GM19467 (cell line): ENCODE measurements around the gene WAS.
"Not testable (repeated sequence)": the region's sequence is repeated elsewhere in the genome, so short reads cannot be mapped to it uniquely, and the experiment has no call there.

Experiments used
- ATAC-seq: cut with Tn5 transposase; IDR thresholded peaks from one replicate; pipeline ENCODE4 v1.9.1; 2021; ENCODE audit warnings: mild to moderate bottlenecking, moderate library complexity; ENCODE audit not compliant: unreplicated experiment

WAS gene

GRCh38 chrX:48684134-48684533 lies 535 bp downstream of the WAS start:
- no peak for ATAC-seq

- ATAC-seq = no peak
Measured at GRCh38 chrX:48685416-48685815, 1.8 kb downstream of the WAS start.

- no peak for ATAC-seq
Measured at GRCh38 chrX:48688531-48689150, 5.0 kb downstream of the WAS start.

GRCh38 chrX:48689208-48689920 lies 5.8 kb downstream of the WAS start:
- ATAC-seq = no peak

- ATAC-seq = not testable (repeated sequence)
Measured at GRCh38 chrX:48691746-48692145, 8.1 kb downstream of the WAS start.

GRCh38 chrX:48694776-48695533 lies 11.4 kb downstream of the WAS start:
- ATAC-seq = no peak

- no peak for ATAC-seq
Measured at GRCh38 chrX:48695534-48695896, 11.9 kb downstream of the WAS start.

GRCh38 chrX:48695925-48696300 lies 12.3 kb downstream of the WAS start:
- ATAC-seq = no peak

GRCh38 chrX:48696301-48696908 lies 12.8 kb downstream of the WAS start, which contains the start of gene SUV39H1:
TSS of gene SUV39H1 (plus strand) at chrX:48696734. CDS start at chrX:48696785, 51 bp downstream.
- peak; percentile 84 for ATAC-seq

GRCh38 chrX:48696909-48697727 lies 13.5 kb downstream of the WAS start:
- peak; percentile 8 for ATAC-seq

- ATAC-seq = no peak
Measured at GRCh38 chrX:48698306-48698705, 14.7 kb downstream of the WAS start.

GRCh38 chrX:48700246-48700645 lies 16.6 kb downstream of the WAS start:
- ATAC-seq = no peak

GRCh38 chrX:48700951-48701653 lies 17.5 kb downstream of the WAS start:
- ATAC-seq = no peak

GRCh38 chrX:48702032-48702431 lies 18.4 kb downstream of the WAS start:
- ATAC-seq = no peak

GRCh38 chrX:48702716-48703115 lies 19.1 kb downstream of the WAS start:
- no peak for ATAC-seq

- ATAC-seq = no peak
Measured at GRCh38 chrX:48703228-48703627, 19.6 kb downstream of the WAS start.

- ATAC-seq = no peak
Measured at GRCh38 chrX:48703642-48704481, 20.3 kb downstream of the WAS start.

GRCh38 chrX:48705871-48706270 lies 22.3 kb downstream of the WAS start:
- ATAC-seq = no peak

- ATAC-seq = no peak
Measured at GRCh38 chrX:48709522-48710112, 26.0 kb downstream of the WAS start.
